Neural cell (in vitro differentiated cells): Measurements from ENCODE around the gene PBX3. TPM values are rescaled to one million over a fixed set of nuclear protein-coding genes. Genes with fewer than 3 reads are reported as not detected.

Source experiments
- H2AFZ ChIP-seq: fragments of 200-600, 300-800 bp; sonication (generic), shearing (Covaris generic); 2 replicates; pipeline ENCODE4 v1.6.0; 2014; ENCODE audit warnings: low read depth, mild to moderate bottlenecking, antibody characterized with exemption, low read length, moderate library complexity
- H3F3A ChIP-seq: fragments of 200-600 bp; shearing (Covaris generic); 2 replicates; pipeline ENCODE4 v1.6.1; 2016; ENCODE audit warnings: mild to moderate bottlenecking, moderate library complexity, mixed read lengths, antibody characterized with exemption, low read length; ENCODE audit not compliant: insufficient read depth, poor library complexity, severe bottlenecking
- H3K27ac ChIP-seq: fragments of 200-600, 300-800 bp; sonication (generic), shearing (Covaris generic); 2 replicates; pipeline ENCODE4 v1.5.1; 2014; ENCODE audit warnings: mild to moderate bottlenecking, low read length, moderate library complexity
- H3K27me3 ChIP-seq: fragments of 300-800, 200-600 bp; sonication (generic), shearing (Covaris generic); 2 replicates; pipeline ENCODE4 v1.6.0; 2014; ENCODE audit warnings: mild to moderate bottlenecking, low read depth, low read length, moderate library complexity; ENCODE audit not compliant: insufficient read depth
- H3K36me3 ChIP-seq: fragments of 300-800, 200-600 bp; sonication (generic), shearing (Covaris generic); 2 replicates; pipeline ENCODE4 v1.5.1; 2014; ENCODE audit warnings: mild to moderate bottlenecking, antibody characterized with exemption, low read length, moderate library complexity; ENCODE audit not compliant: insufficient read depth
- H3K4me2 ChIP-seq: fragments of 300-800, 200-600 bp; sonication (generic), shearing (Covaris generic); 2 replicates; pipeline ENCODE4 v1.6.0; 2014; ENCODE audit warnings: mild to moderate bottlenecking, low read length
- H3K4me3 ChIP-seq: fragments of 300-800, 200-600 bp; sonication (generic), shearing (Covaris generic); 2 replicates; pipeline ENCODE4 v1.5.1; 2014; ENCODE audit warnings: mild to moderate bottlenecking, low read length, moderate library complexity
- H3K79me2 ChIP-seq: fragments of 200-600 bp; shearing (Covaris generic); replicated peaks from 2 replicates; pipeline ENCODE4 v1.6.0; 2014; ENCODE audit warnings: mild to moderate bottlenecking, low read length, moderate library complexity; ENCODE audit not compliant: insufficient read depth
- H3K9ac ChIP-seq: fragments of 300-800, 200-600 bp; sonication (generic), shearing (Covaris generic); 2 replicates; pipeline ENCODE4 v1.6.1; 2016; ENCODE audit warnings: mild to moderate bottlenecking, low read length, mixed read lengths
- H3K9me2 ChIP-seq: fragments of 200-600 bp; shearing (Covaris generic); 2 replicates; pipeline ENCODE4 v1.6.1; 2016; ENCODE audit warnings: mild to moderate bottlenecking, low read length, mixed read lengths; ENCODE audit not compliant: insufficient read depth
- H3K9me3 ChIP-seq: fragments of 200-600, 300-800 bp; sonication (generic), shearing (Covaris generic); 2 replicates; pipeline ENCODE4 v1.6.1; 2016; ENCODE audit warnings: mild to moderate bottlenecking, mixed run types, low read length, moderate library complexity, mixed read lengths
- H4K20me1 ChIP-seq: fragments of 200-600 bp; shearing (Covaris generic); 2 replicates; pipeline ENCODE4 v1.6.1; 2016; ENCODE audit warnings: mild to moderate bottlenecking, mixed run types; ENCODE audit not compliant: insufficient read depth
- EP300 ChIP-seq: fragments of 450-650 bp; conservative IDR thresholded peaks from 2 replicates; pipeline ENCODE4 v1.6.1; 2014; ENCODE audit warnings: antibody characterized with exemption, mild to moderate bottlenecking, moderate library complexity; ENCODE audit not compliant: poor library complexity, severe bottlenecking
- EZH2 ChIP-seq: fragments of 200-600, 300-800 bp; shearing (Covaris generic), sonication (generic); IDR thresholded peaks from 2 replicates; pipeline ENCODE4 v1.6.1; 2014; ENCODE audit warnings: antibody characterized with exemption, low read length, borderline replicate concordance, mild to moderate bottlenecking; ENCODE audit not compliant: insufficient read depth, poor library complexity, severe bottlenecking
- MXI1 ChIP-seq: fragments of 450-650 bp; conservative IDR thresholded peaks from 2 replicates; pipeline ENCODE4 v1.6.1; 2014; ENCODE audit warnings: antibody characterized with exemption, mild to moderate bottlenecking; ENCODE audit not compliant: poor library complexity, severe bottlenecking
- POLR2AphosphoS5 ChIP-seq: IDR thresholded peaks from 2 replicates; pipeline ENCODE4 v1.6.1; 2012
- RAD21 ChIP-seq: fragments of 450-650 bp; conservative IDR thresholded peaks from 2 replicates; pipeline ENCODE4 v1.6.1; 2014; ENCODE audit warnings: antibody characterized with exemption, mild to moderate bottlenecking, moderate library complexity
- SMC3 ChIP-seq: fragments of 450-650 bp; conservative IDR thresholded peaks from 2 replicates; pipeline ENCODE4 v1.6.1; 2014; ENCODE audit warnings: antibody characterized with exemption, mild to moderate bottlenecking, moderate library complexity; ENCODE audit not compliant: poor library complexity
- TAF1 ChIP-seq: IDR thresholded peaks from 2 replicates; pipeline ENCODE4 v1.6.1; 2012; ENCODE audit warnings: low read depth
- polyA plus RNA-seq: library from polyadenylated mRNA; depleted of rRNA; stranded (reverse); fragments of >200 nt; gene quantifications from 2 replicates; pipeline ENCODE4 v1.2.3, GENCODE V29; 2014
- TF ChIP-seq, protein P1 (sequence below): IDR thresholded peaks from 2 replicates; pipeline ENCODE4 v1.6.1; 2012; ENCODE audit warnings: borderline replicate concordance
- TF ChIP-seq, protein P2 (sequence below): fragments of 450-650 bp; IDR thresholded peaks from 2 replicates; pipeline ENCODE4 v1.5.1; 2014; ENCODE audit warnings: antibody characterized with exemption, mild to moderate bottlenecking, moderate library complexity; ENCODE audit not compliant: poor library complexity, severe bottlenecking

PBX3 gene
- polyA plus RNA-seq, 1 donor from 2014 or later = 398 TPM

DNA sequence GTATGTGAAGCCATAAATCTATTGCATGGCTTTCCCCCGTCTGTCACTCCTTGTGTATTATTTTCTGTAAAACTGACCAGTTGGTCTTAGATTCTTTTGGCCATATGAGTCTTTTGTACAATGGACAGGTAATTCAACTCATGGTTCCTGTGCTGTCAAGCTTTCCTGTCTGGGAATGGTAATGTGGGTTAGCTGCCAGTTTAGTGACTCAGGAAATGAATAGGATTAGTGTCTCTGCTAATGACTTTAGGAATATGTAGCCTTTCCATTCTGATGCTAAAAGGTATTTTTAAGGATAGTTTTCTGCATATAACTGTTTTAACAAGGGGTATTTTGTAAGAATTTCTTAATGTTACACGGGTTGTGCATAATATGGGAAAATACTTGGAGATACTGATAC lies 182.7 kb downstream of the PBX3 start:
- H3K27me3 ChIP-seq = no peaks in the 10 kb centered on the region
- H3K9ac ChIP-seq = no peak overlapping the region
- H3K36me3 ChIP-seq = peaks cover 15% of the 10 kb centered on the region
- TF ChIP-seq MXI1 (no peak), TAF1 (no peak), POLR2AphosphoS5 (no peak), RAD21 (no peak), EZH2 (no peak), SMC3 (no peak), EP300 (no peak)
- TF ChIP-seq, protein P1, sequence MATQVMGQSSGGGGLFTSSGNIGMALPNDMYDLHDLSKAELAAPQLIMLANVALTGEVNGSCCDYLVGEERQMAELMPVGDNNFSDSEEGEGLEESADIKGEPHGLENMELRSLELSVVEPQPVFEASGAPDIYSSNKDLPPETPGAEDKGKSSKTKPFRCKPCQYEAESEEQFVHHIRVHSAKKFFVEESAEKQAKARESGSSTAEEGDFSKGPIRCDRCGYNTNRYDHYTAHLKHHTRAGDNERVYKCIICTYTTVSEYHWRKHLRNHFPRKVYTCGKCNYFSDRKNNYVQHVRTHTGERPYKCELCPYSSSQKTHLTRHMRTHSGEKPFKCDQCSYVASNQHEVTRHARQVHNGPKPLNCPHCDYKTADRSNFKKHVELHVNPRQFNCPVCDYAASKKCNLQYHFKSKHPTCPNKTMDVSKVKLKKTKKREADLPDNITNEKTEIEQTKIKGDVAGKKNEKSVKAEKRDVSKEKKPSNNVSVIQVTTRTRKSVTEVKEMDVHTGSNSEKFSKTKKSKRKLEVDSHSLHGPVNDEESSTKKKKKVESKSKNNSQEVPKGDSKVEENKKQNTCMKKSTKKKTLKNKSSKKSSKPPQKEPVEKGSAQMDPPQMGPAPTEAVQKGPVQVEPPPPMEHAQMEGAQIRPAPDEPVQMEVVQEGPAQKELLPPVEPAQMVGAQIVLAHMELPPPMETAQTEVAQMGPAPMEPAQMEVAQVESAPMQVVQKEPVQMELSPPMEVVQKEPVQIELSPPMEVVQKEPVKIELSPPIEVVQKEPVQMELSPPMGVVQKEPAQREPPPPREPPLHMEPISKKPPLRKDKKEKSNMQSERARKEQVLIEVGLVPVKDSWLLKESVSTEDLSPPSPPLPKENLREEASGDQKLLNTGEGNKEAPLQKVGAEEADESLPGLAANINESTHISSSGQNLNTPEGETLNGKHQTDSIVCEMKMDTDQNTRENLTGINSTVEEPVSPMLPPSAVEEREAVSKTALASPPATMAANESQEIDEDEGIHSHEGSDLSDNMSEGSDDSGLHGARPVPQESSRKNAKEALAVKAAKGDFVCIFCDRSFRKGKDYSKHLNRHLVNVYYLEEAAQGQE = no peak
- TF ChIP-seq, protein P2, sequence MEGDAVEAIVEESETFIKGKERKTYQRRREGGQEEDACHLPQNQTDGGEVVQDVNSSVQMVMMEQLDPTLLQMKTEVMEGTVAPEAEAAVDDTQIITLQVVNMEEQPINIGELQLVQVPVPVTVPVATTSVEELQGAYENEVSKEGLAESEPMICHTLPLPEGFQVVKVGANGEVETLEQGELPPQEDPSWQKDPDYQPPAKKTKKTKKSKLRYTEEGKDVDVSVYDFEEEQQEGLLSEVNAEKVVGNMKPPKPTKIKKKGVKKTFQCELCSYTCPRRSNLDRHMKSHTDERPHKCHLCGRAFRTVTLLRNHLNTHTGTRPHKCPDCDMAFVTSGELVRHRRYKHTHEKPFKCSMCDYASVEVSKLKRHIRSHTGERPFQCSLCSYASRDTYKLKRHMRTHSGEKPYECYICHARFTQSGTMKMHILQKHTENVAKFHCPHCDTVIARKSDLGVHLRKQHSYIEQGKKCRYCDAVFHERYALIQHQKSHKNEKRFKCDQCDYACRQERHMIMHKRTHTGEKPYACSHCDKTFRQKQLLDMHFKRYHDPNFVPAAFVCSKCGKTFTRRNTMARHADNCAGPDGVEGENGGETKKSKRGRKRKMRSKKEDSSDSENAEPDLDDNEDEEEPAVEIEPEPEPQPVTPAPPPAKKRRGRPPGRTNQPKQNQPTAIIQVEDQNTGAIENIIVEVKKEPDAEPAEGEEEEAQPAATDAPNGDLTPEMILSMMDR = no peak
- H3F3A ChIP-seq = no peaks in the 10 kb centered on the region
- no peak overlapping the region for H3K4me3 ChIP-seq
- H3K9me3 ChIP-seq = no peaks in the 10 kb centered on the region
- no peak overlapping the region for H3K4me2 ChIP-seq
- no peak overlapping the region for H2AFZ ChIP-seq
- no peak overlapping the region for H3K27ac ChIP-seq
- no peaks in the 10 kb centered on the region for H3K9me2 ChIP-seq
- peaks cover 12% of the 10 kb centered on the region for H3K79me2 ChIP-seq
- H4K20me1 ChIP-seq = no peaks in the 10 kb centered on the region

DNA sequence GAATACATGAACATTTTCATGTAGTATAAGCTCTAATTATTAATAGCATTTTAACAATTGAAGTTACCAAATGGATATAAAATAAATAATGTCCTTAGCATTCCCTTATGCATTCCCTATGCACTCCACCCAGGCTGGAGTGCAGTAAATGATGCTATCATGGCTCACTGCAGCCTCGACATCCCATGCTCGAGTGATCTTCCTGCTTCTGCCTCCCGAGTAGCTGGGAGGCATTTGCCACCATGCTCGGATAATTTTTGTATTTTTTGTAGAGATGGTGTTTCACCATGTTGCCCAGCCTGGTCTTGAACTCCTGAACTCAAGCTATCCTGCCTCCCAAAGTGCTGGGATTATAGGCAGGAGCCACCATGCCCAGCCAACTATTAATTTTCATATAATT lies 184.0 kb downstream of the PBX3 start:
- no peaks in the 10 kb centered on the region for H3F3A ChIP-seq
- H3K27me3 ChIP-seq = no peaks in the 10 kb centered on the region
- peaks cover 16% of the 10 kb centered on the region for H3K36me3 ChIP-seq
- H3K79me2 ChIP-seq = peaks cover 11% of the 10 kb centered on the region
- no peak for TF ChIP-seq MXI1
- TF ChIP-seq POLR2AphosphoS5 = no peak
- no peak for TF ChIP-seq TAF1
- no peak for TF ChIP-seq SMC3
- no peaks in the 10 kb centered on the region for H3K9me2 ChIP-seq
- no peak overlapping the region for H3K4me2 ChIP-seq
- no peaks in the 10 kb centered on the region for H4K20me1 ChIP-seq
- no peak overlapping the region for H2AFZ ChIP-seq
- H3K27ac ChIP-seq = no peak overlapping the region
- H3K9me3 ChIP-seq = no peaks in the 10 kb centered on the region
- H3K4me3 ChIP-seq = no peak overlapping the region
- H3K9ac ChIP-seq = no peak overlapping the region

DNA sequence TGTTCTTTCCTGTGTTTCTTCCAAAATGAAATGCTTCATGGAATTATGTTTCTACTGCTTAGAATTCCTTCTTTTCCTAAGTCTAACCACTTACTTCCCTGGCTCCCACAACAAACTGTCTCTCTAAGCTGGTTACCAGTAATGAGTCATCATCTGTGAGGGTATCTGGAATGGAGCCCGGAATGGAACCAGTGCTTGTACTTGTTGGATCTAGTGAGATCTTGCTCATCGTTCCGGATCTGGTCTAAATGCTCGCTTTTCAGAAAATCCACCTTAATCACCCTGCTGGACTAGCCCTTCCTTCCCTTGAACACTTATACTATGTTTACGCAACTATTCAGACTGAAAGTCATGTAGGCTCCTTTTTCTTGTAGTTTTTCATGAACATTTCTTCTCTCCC lies 184.8 kb downstream of the PBX3 start:
- no peak overlapping the region for H3K9ac ChIP-seq
- no peak overlapping the region for H3K4me3 ChIP-seq
- H3K4me2 ChIP-seq = no peak overlapping the region
- no peaks in the 10 kb centered on the region for H3F3A ChIP-seq
- no peak for TF ChIP-seq RAD21
- no peak for TF ChIP-seq EP300
- no peak for TF ChIP-seq EZH2
- TF ChIP-seq, protein P1 = no peak
- TF ChIP-seq SMC3 = no peak
- no peak for TF ChIP-seq POLR2AphosphoS5
- no peak for TF ChIP-seq MXI1
- TF ChIP-seq, protein P2 = no peak
- TF ChIP-seq TAF1 = no peak
- H3K27me3 ChIP-seq = no peaks in the 10 kb centered on the region
- peaks cover 16% of the 10 kb centered on the region for H3K36me3 ChIP-seq
- no peak overlapping the region for H3K27ac ChIP-seq
- H3K9me3 ChIP-seq = no peaks in the 10 kb centered on the region
- peaks cover 8% of the 10 kb centered on the region for H3K79me2 ChIP-seq
- H4K20me1 ChIP-seq = no peaks in the 10 kb centered on the region
- no peaks in the 10 kb centered on the region for H3K9me2 ChIP-seq
- H2AFZ ChIP-seq = no peak overlapping the region
